NT2/D1 (cell line): ENCODE data around the gene ARID1B.

Experiments used
- SUZ12 ChIP-seq: IDR thresholded peaks from 2 replicates; pipeline ENCODE4 v1.6.1; 2011; ENCODE audit not compliant: insufficient read length, insufficient read depth; ENCODE audit errors: extremely low read depth
- ZNF274 ChIP-seq: IDR thresholded peaks from 2 replicates; pipeline ENCODE4 v1.6.1; 2011; ENCODE audit warnings: mild to moderate bottlenecking, low read depth, low read length

- TF ChIP-seq ZNF274: no peak
- TF ChIP-seq SUZ12: no peak
Observed at GRCh38 chr6:157134402-157135047, 357.3 kb downstream of the ARID1B start.
